Ovary (tissue), 3 donors: ENCODE measurements around the gene RPGRIP1L.

ENCODE experiments used
- EP300 ChIP-seq: sonication (generic); formaldehyde crosslinking; IDR thresholded peaks from one replicate; pipeline ENCODE4 v1.6.1; 2017; ENCODE audit warnings: antibody characterized with exemption
- POLR2A ChIP-seq: fragments of 450-650 bp; IDR thresholded peaks from one replicate; pipeline ENCODE4 v1.6.1; 2017; ENCODE audit warnings: antibody characterized with exemption, mild to moderate bottlenecking, moderate library complexity
- TF ChIP-seq, protein P1 (sequence below), 3 donors: fragments of 450-650 bp in 2 of 3; fragments of 200-600 bp in 1 of 3; IDR thresholded peaks; one replicate each; pipeline versions ENCODE4 v1.5.1 to v1.8.0; 2016 to 2022; ENCODE audit warnings: antibody characterized with exemption in 3 of 3, mild to moderate bottlenecking in 1 of 3
- donor health status: DM: no; HTN: no; CAD: no.

GRCh38 chr16:53715023-53715384, 11.3 kb upstream of the RPGRIP1L start:
- TF ChIP-seq, protein P1, sequence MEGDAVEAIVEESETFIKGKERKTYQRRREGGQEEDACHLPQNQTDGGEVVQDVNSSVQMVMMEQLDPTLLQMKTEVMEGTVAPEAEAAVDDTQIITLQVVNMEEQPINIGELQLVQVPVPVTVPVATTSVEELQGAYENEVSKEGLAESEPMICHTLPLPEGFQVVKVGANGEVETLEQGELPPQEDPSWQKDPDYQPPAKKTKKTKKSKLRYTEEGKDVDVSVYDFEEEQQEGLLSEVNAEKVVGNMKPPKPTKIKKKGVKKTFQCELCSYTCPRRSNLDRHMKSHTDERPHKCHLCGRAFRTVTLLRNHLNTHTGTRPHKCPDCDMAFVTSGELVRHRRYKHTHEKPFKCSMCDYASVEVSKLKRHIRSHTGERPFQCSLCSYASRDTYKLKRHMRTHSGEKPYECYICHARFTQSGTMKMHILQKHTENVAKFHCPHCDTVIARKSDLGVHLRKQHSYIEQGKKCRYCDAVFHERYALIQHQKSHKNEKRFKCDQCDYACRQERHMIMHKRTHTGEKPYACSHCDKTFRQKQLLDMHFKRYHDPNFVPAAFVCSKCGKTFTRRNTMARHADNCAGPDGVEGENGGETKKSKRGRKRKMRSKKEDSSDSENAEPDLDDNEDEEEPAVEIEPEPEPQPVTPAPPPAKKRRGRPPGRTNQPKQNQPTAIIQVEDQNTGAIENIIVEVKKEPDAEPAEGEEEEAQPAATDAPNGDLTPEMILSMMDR (IDR thresholded peaks at IDR 0.05), result no peak
- no peak for TF ChIP-seq POLR2A
- TF ChIP-seq EP300, result no peak
